ENCODE results near the gene CCNI.

GRCh38 chr4:77084019-77084639 is 8.3 kb upstream of the CCNI start:
- TF ChIP-seq CTCF (IDR thresholded peaks at IDR 0.05; ENCODE audit: borderline replicate concordance, extremely low read depth, low read length, poor library complexity, severe bottlenecking) (no peak), EZH2 (IDR thresholded peaks at IDR 0.05; ENCODE audit: borderline replicate concordance, low read depth, low read length, severe bottlenecking) (no peak)

Data from DND-41 (cell line).